DMS 273 treated with DMSO at 0.1 percent for 48 hours (cell line): ENCODE data around the gene CRYBB3.

Source experiments
- DNase-seq: peaks from one replicate; lab custom pipeline; 2025; lab: John Stamatoyannopoulos, UW

CRYBB3 gene

DNA sequence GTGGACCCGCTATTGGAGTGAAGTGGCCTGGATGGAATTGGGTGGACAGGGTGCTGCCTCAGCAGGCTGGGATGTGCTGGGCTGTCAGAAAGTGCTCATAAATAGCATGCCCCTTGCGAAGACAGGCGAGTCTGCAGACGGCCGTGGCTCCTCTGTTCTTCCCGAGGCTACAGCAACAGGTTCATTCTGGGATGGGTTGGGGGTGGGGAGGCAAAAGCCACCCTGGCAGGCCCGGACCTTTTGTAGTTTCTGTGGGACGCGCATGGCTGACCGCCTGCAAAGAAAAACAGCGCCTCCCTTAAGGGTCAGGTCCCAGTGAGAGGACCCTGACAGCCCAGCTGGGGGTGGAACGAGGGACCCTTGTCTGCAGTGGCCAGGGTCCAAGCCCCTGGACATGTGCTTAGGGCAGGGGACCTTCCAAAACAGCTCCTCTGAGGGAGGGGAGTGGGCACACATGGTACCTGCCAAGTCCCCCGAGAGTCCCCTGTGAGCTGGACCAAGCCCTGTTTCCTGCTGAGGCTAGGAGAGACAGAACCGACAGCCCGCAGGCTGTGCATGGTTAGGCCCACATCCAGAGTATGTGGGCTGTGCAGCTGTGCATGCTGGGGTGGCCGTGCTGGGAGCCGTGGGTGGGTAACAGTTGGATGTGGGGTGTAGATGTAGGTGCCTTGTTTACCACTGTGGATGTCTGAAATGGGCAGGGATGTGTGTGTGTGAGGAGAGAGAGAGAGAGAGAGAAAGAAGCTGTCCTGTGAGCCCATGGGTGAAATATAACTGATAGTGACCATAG, at the start of gene CRYBB3:
CRYBB3 (plus strand) TSS at position 128 of the 790 bp plus-strand sequence. CDS start 1,539 bp downstream, outside the sequence.
- DNase-seq = no peak

- DNase-seq = no peak
These were observed 45.5 kb upstream of the CRYBB3 start for GRCh38 chr22:25153961-25154666.

GRCh38 chr22:25154667-25154999, 45.0 kb upstream of the CRYBB3 start:
- DNase-seq = no peak

- no peak for DNase-seq
These were observed 42.9 kb upstream of the CRYBB3 start for GRCh38 chr22:25156736-25157135.

GRCh38 chr22:25159028-25159427, 40.6 kb upstream of the CRYBB3 start:
- DNase-seq = no peak

DNA sequence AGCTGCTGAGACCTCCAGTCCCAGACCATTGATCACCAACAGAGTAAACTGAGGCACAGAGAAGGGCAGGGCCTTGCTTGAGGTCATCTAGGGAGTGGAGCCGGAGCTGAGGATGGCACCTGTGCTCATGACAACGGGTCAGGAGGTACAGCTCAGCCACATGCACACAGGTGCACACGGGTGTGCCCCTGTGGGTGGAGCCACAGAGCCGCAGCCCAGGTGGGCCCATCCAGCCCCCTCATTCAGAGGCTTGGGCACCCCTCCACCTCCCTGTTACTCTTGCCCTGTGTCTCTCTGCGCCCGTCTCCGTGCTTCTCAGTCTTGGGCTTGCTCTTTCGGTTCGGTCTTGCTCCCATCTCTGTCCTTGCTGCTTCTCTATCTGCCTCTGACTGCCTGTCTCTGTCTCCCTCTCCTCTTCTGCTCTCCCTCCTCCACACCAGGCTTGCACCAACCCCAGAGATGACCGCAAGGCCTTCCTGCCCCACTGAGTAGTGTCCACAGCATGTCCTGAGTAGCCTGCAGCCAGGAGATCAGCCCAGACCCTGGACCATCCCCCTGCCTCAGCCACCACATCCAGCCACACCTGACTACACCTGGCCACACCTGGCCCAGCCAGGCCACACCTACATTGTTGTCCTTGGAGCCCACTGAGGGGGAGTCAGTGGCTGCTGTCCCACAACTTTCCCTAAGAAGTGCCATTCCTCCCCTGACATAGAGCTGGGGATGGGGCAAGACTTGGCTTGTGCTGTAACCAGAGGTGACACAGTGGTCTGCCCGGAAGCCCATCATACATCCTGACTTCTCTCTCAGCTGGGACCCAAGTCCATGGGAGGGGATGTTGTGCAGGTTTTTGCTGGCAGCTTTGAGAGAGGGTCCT, 39.3 kb upstream of the CRYBB3 start:
- DNase-seq = no peak

DNA sequence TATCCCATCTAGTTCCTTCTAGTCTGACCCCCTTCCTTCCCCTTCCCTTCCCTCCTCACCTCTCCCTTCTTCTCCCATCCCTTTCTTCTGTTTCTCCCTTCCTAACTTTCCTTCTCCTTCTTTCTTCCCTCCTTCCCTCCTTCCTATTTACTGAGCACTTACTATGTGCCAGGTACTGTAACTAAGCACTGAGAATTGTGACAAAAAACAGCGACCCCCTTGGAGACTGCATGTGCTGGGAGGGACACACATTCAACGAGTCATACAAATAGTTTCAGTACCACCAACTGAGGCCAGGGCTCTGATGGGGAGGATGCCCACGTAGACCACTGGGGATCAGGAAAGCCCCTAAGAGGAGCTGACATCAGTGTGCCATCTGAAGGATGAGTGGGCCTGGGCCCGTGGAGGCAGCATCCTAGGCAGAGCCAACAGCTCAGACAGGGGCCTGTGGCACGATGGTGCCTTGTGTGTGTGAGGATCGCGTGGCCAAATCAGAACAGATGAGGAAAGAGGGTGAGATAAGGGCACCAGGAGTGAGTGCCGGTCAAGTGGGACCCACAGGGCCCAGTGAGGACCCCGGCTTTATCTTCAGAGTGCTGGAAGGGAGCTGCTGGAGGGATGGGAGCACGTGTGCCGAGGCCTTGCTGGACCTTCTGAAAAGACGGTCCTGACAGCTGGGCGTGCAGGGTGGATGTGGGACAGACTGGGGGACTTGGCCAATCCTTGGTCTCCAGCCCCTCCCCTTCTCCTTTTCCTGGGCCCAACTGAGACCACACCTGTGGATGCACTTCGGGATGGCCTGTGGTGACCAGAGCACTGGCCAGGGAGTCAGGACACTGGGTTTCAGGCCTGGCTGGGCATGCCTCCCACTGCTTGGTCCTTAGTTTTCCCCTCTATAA, 38.4 kb upstream of the CRYBB3 start:
- no peak for DNase-seq

DNA sequence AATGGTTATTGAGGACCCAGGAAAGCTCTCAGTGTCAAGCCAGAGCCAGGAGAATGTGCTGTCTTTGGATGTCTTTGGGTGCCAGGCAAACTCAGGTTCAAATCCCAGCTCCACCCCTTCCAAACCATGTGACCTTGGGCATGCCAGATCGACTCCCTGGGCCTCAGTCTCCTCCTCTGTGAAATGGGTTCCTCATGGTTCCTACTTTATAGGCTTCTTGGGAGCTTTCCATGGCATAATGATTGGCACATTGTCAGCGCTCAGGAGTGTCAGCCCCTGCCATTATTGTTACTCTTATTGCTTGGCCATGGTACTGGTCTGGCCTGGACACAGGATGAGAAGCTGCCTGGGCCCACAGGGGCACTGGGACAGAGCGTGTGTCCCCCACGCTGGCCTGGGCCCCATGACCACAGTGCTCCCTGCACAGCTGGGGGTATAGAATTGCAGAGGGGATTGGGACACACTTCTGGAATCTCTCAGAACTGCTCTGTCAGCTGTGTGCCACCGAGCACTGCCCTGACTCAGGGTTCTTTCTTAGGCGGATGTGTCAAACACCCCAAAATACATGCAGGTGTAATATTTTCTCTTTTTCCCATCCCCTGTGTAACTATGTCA, 37.6 kb upstream of the CRYBB3 start:
- no peak for DNase-seq

DNA sequence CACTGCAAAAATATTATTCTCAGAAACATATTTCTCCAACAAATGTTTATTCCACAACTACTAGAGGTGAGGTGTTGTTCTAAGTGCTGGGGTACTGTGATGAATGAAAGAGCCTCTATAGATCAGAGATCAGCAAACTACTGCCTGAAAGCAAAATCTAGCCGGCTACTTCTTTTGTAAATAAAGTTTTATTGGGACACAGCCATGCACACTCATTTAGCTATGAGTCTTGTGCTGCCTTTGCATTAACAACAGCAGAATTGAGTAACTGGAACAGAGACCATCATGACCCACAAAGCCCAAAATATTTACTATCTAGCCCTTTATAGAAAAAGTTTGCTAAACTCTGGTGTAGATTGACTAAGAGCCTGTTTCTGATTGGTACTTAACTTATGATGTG, 37.1 kb upstream of the CRYBB3 start:
- DNase-seq = no peak

DNA sequence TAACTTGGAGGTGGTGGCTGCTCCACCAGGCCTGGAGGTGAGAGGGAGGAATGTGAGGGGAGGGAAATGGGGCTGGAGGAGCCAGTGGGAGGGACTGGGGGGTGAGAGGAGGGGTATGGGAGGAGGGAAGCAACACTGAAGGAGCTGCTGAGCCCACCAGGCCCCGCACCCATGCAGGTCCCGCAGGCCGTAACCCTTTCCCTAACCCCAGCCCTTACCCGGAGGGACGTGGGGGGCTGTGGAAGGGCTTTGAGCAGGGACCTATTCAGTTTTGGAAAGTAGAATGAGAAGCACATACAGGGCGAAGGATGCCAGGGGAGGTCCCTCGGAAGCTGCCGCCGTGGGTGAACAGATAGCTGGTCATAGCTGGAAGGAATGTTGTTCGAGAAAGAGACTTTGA, 33.9 kb upstream of the CRYBB3 start:
- no peak for DNase-seq

GRCh38 chr22:25166266-25167040, 33.2 kb upstream of the CRYBB3 start:
- DNase-seq = no peak

- DNase-seq = no peak
These were observed 32.6 kb upstream of the CRYBB3 start for GRCh38 chr22:25167082-25167481.

GRCh38 chr22:25167834-25168601, 31.6 kb upstream of the CRYBB3 start:
- no peak for DNase-seq

DNA sequence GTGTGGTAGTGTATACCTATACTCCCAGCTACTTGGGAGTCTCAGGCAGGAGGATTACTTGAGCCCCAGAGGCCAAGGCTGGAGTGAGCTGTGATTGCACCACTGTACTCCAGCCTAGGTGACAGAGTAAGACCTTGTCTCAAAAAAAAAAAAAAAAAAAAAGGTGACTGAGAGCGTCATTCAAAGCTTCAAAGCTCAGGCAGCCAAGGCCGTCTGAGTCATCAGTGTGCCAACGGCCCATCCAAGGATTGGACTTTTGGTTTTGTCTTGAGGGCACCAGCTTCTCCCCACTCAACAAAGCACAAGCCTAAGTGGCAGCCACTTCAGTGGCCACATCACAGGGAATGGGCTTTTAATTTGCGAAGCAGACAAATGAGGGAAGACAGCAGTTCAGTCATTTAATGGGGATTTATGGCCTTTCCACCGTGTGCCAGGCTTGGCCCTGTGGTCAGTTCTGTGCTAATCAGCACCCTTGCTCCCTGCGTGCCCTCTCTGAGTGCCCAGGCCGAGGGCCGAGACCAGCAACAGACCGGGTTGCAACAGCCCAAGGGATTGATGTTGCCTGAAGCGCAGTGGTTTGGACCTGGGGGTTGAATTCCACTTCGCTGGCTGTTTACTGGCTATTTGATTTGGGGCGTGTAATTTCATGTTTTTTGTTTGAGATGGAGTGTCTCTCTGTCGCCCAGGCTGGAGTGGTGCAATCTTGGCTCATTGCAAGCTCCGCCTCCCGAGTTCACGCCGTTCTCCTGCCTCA, 30.2 kb upstream of the CRYBB3 start:
- no peak for DNase-seq

GRCh38 chr22:25170426-25170980, 29.2 kb upstream of the CRYBB3 start:
- no peak for DNase-seq

DNA sequence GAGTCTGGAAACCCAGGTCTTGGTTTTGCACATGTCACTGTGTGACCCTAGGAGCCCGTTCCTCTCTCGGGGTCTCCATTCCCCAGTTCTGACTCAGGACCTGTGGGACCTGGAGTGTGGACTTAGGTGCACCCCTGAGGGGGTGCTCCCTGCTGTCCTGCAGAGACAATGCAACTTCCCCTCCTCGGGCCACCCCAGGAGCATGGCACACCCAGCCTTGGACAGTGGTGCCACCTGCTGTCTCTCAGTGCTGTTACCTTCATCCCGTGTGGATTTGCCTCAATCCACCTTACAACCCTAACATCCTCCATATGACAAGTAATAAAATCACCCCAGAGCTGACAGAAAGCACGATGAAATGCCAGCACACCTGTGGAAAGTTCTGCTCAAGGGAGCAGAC, 27.5 kb upstream of the CRYBB3 start:
- DNase-seq = no peak

GRCh38 chr22:25174156-25174887, 25.3 kb upstream of the CRYBB3 start:
- DNase-seq = no peak

DNA sequence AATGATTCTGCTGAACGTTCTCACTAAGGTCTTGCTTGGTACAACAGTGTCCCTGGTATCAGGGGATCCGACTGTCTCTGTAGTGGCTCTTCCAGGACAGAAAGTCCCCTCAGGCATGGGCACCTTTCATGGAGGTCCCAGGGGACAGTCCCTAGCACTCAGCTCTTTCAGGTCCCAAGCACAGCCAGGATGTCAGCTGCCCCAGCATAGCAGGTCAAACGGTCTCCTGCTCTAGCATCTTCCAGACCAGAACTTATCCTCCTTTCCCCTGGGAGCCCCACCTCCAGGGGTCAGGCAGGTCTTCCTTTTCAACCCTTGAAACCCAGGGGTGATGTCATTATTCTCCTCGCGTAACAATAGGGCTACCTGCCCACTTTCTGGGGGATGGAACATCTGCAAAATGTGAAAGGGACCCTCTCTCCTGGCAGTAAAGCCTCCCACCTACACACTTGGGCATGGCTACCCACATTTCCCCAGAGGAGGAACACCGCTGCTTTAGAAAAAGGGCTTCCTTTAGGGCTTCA, 24.7 kb upstream of the CRYBB3 start:
- no peak for DNase-seq
